Caki2 (cell line): ENCODE data around the gene KLF15. TPM values are rescaled to one million over a fixed set of nuclear protein-coding genes. Genes with fewer than 3 reads are reported as not detected.

Experiments used
- DNase-seq: peaks from one replicate; pipeline ENCODE4 v3.0.0-alpha.2; 2015; ENCODE audit warnings: low read depth
- in situ Hi-C: cut with HindIII; loops from 2 replicates; pipeline ENCODE4 v1.10.0; 2016; ENCODE audit warnings: low sequenced_read_pairs, low pct_unique_long_range_greater_than_20kb, mixed read lengths
- total RNA-seq: library from RNA; depleted of rRNA; stranded (reverse); fragments of >200 nt; shearing (Covaris generic); gene quantifications from 2 replicates; pipeline ENCODE4 v1.2.3, GENCODE V29; 2014; ENCODE audit warnings: low replicate concordance

KLF15 gene
- total RNA-seq, 1 experiment from 2014 or later = not detected

DNA sequence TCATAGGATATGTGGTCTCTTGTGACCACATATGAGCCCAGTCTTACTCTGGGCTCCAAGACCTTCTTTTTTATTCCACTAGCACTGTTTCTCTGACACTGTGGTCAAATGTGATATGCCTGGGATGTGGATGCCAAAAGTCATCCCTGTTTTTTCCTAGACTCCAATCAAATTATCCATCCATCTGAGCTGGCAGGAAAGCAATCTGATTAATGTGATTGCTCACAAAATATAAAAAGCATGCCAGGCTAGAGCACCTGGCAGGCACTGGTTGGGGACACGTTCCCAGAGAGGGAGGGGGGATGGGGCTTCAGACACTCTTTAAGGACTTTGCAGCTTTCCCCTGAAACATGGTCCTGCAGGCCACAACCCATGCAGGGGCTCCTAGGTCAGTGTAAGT, 34.4 kb upstream of the KLF15 start:
- in situ Hi-C loops = no loop called here
- no peak for DNase-seq

GRCh38 chr3:126390751-126391150, 33.5 kb upstream of the KLF15 start:
- in situ Hi-C loops = no loop called here

GRCh38 chr3:126390201-126390600, 33.0 kb upstream of the KLF15 start:
- in situ Hi-C loops = no loop called here
- no peak for DNase-seq

More at GRCh38 chr3:126390751-126391150, 33.5 kb upstream of the KLF15 start:
- no peak for DNase-seq

DNA sequence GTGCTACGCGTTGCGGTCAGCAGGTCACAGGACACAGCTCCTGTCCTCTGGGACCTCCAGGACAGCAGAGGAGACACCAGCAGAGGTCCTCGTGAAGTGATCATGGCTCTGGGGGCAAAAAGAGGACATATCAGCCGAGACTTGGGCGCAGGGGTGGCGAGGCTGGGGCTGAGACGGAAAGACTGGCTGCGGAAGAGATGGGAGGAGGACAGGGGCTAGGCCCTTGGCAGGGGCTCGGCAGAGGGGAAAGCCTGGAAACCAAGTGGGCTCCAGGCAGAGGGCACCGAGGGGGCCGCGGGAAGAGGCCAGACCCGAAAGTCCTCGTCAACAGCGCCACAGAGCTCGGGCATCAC, 32.6 kb upstream of the KLF15 start:
- in situ Hi-C loops = no loop called here
- DNase-seq = no peak

DNA sequence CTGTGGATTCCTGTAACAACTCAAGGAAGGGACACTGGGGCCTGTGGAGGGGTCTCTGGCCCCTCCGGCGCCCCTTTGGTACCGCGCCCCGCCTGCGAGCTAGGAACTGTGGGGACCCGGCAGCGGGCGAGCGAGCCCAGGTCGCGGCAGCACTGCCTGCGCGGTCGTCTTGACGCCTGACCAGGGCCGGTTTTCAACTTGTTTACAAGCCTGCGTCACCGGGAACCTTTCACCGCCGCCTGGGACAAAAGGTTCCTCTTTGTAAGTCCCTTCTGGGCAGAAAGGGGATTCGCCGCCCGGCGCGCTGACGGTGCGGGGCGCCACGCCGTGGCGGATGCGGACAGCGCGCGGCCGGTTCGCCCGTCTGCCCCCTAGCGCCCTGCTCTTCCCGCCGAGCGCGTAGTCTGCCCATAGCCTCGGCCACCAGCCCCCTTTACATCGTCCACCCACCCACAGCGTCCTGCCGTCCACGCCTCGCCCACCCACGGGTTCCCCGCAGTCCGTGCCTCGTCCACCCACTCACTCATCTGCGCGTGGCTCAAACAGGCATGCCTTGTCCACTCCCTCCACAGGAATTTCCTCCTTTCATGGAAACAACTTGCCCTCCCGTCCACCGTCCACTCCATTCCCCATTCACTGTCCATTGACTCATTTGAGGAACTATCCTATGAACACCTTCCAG, 32.0 kb upstream of the KLF15 start:
- in situ Hi-C loops = no loop called here
- peak; percentile 73 for DNase-seq

GRCh38 chr3:126381966-126382365, 24.8 kb upstream of the KLF15 start:
- in situ Hi-C loops = no loop called here
- no peak for DNase-seq

- no peak for DNase-seq
- in situ Hi-C loops = no loop called here
Measured at GRCh38 chr3:126380011-126380768, 23.0 kb upstream of the KLF15 start.

GRCh38 chr3:126378341-126378751, 21.1 kb upstream of the KLF15 start:
- in situ Hi-C loops = no loop called here
- no peak for DNase-seq

DNA sequence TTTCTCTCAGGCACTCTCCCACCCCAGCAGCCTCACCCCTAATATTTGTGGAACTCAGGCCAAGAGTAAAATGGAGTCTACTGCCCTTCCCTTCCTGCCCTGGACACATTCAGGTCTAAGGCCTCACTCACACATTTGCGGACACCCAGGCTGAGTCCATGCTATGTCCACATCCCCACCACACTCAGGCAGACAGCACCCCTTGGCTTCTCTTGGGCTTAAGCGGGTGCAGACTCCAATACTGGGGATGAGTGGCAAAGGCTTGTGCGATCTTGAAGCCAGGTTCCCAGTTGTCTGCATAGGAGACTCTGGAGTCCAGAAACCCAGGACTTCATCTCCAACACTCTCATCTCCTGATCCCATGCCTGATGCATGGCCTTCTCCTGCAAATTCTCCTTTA, 20.0 kb upstream of the KLF15 start:
- in situ Hi-C loops = no loop called here
- no peak for DNase-seq

DNA sequence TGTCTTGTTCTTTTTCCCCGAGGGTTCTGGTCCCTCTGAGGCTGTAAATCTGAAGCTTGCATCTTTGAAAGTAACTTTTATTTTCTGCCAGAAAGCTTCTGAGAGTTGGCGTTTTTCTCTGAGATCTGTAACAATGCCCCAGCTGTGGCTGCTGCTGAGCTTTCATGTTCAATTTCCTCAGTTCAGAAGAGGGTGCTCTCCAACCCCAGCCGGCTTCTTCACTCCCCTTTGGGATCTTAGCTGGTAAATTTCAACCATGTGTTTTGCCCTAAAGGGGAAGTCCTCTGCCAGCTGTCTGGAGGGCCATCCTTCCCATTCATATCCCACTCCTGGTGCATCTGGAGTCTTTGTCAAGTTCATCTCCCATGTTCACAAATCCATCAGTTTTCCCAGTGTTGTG, 19.2 kb upstream of the KLF15 start:
- in situ Hi-C loops = no loop called here
- DNase-seq = no peak

- in situ Hi-C loops = no loop called here
- no peak for DNase-seq
Measured at GRCh38 chr3:126375835-126376331, 18.7 kb upstream of the KLF15 start.

DNA sequence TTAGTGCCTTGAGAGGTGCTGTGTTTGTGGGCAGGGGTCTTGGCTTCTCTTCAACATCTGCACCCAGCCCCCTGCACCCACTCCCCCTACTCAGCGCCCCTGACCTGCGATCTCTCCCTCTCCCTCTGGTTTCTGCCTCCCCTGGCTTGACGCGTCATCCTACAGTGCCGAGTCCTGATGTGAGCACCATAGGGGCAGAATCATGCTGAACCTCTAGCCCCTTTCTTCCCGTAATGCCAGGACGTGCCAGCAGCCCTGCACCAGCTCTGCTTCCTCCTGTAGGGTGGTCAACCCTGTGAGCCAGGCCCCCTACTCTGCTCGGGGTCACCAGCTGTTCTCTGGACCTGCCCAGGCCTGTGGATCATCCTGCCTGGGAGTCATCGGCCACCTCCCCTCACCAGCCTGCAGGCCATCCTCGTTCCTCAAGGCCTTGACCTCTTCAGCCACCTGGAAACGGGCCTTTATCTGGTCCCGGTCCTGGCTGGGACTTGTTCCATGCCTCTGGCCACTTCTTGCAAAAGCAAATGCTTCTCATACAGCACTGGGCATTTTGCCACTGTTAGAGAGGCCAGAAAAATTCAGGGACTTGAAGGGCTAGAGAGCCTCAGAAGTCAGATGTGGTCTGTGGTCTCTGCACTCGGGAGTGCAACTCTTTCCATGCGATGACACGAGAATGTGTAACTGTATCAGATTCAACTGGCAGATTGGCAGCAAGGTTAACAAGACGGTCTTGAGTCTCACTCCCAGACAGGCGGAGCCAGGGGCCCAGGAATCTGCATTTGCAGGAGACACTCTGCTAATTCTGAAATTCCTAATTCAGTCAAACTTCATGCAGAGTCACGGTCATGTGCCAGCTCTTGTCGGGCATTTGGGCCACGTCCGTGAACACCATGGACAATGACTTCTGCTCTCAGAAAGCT, 16.7 kb upstream of the KLF15 start:
- DNase-seq = no peak
- in situ Hi-C loops = no loop called here

GRCh38 chr3:126373146-126373613, 16.0 kb upstream of the KLF15 start:
- in situ Hi-C loops = no loop called here
- no peak for DNase-seq

GRCh38 chr3:126372413-126373145, 15.4 kb upstream of the KLF15 start:
- in situ Hi-C loops = no loop called here
- no peak for DNase-seq

DNA sequence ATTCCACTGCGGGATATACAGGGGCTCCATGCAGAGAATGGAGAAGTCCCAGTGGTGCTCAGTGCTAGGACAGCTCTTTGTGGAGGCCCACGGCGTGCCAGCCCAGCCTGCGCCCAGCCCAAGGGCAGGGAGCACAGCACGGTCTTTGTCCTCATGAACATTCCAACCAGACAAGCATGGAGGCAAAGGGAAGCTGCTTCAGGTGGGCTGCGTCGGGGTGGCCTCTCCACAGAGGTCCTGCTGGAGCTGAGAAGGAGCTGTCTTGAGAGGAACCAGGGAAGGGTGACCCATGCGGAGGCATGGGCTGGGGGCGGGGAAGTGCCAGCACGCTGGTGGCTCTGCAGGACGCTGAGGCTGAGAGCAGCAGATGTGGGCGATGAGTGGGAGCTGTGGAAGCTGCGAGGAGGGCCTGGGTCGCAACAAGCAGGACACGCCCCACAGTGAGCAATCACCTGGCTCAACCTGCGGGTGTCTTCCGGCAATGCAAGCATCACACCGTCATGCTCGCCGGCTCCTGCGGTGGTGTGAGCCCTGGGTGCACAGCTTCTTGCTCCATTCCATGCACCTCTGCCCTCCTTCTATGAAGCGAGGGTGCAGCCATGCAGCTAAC, 14.0 kb upstream of the KLF15 start:
- DNase-seq = no peak
- in situ Hi-C loops = no loop called here

DNA sequence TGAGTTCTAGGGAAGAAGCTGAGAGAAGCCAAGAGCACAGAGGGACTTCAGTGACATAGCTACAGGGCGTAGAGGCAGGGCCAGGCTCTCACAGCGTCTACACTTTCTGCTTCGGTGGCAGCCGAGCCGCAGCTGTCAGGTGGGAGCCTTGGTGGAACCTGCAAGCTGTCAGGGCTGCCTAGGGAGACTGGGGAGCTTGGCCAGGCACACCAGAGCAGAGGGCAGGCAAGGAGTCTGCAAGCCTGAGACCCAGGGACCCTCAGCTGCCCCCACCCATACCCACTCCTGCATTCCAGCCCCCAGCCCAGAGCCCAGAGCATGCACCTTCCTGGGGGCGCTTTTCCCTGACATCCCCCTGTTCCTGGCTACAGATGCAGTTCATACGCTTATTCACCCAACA, 13.4 kb upstream of the KLF15 start:
- no peak for DNase-seq
- in situ Hi-C loops = no loop called here

DNA sequence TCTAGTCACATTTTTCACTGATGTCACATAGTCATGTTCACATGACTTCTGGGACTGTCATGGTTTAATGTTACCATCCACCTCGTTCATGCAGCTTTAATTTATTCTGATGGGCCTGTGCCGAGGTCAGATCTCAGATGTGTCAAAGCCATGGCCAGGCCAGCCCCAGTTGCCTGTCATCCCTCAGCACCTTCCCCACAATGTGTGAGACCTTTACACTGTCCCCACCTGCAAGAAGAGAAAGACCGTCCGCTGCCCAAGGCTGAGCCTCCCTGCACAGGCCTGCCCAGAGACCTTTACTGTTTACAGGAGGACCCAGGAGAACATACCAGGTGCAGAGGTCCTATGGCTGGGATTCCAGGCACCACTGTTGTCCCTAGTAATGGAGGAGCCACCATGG, 12.8 kb upstream of the KLF15 start:
- no peak for DNase-seq
- in situ Hi-C loops = no loop called here

GRCh38 chr3:126369490-126369889, 12.3 kb upstream of the KLF15 start:
- in situ Hi-C loops = no loop called here

More at GRCh38 chr3:126369490-126369889, 12.3 kb upstream of the KLF15 start:
- no peak for DNase-seq
